ENCODE measurements around the gene PHACTR1. TPM values are rescaled to one million over a fixed set of nuclear protein-coding genes. Genes with fewer than 3 reads are reported as not detected.

PHACTR1 gene
- total RNA-seq, 1 donor from 2014 or later, result 8.5 TPM

- peaks cover 5% of the 10 kb centered on the region for H3K4me1 Mint-ChIP-seq (ENCODE audit: low read depth, unreplicated experiment)
- TF ChIP-seq CTCF (IDR thresholded peaks at IDR 0.05; ENCODE audit: insufficient read depth, low read depth, low read length) (no peak), EZH2 (IDR thresholded peaks at IDR 0.05; ENCODE audit: insufficient read depth, low read length) (no peak)
- H3K9me3 Mint-ChIP-seq (ENCODE audit: unreplicated experiment), result no peaks in the 10 kb centered on the region
- no peak overlapping the region for H3K4me2 ChIP-seq (ENCODE audit: low read length)
- FAIRE-seq (no peak), DNase-seq (ENCODE audit: low read depth) (no peak)
- no peak overlapping the region for H3K27ac ChIP-seq (ENCODE audit: low read depth, low read length)
- no peak overlapping the region for H3K9ac ChIP-seq (ENCODE audit: low read length)
- no peak overlapping the region for H3K4me3 ChIP-seq (ENCODE audit: insufficient read depth, low read depth, low read length)
- no peaks in the 10 kb centered on the region for H4K20me1 ChIP-seq (ENCODE audit: insufficient read depth, low read length)
- no peaks in the 10 kb centered on the region for H3K36me3 Mint-ChIP-seq (ENCODE audit: low read depth, unreplicated experiment)
- no peaks in the 10 kb centered on the region for H3K27me3 ChIP-seq (ENCODE audit: insufficient read depth, low read length)
- H3K4me3 Mint-ChIP-seq (ENCODE audit: unreplicated experiment), result no peak overlapping the region
- H3K36me3 ChIP-seq (ENCODE audit: insufficient read depth, low read length), result no peaks in the 10 kb centered on the region
- no peak overlapping the region for H2AFZ ChIP-seq (ENCODE audit: low read depth, low read length)
- peaks cover 3% of the 10 kb centered on the region for H3K27me3 Mint-ChIP-seq (ENCODE audit: low read depth, unreplicated experiment)
- no peaks in the 10 kb centered on the region for H3K9me3 ChIP-seq (ENCODE audit: insufficient read depth, low read depth, low read length)
- no peaks in the 10 kb centered on the region for H3K79me2 ChIP-seq (ENCODE audit: insufficient read depth, low read length)
- H3K4me1 ChIP-seq (ENCODE audit: insufficient read depth, low read length), result no peaks in the 10 kb centered on the region
- no peak overlapping the region for H3K27ac Mint-ChIP-seq (ENCODE audit: unreplicated experiment)
Measured at GRCh38 chr6:12800120-12800519, 83.6 kb downstream of the PHACTR1 start.

- Histone ChIP-seq H3K4me2 (ENCODE audit: low read length) (no peak overlapping the region), H3K9ac (ENCODE audit: low read length) (no peak overlapping the region), H3K4me3 (ENCODE audit: insufficient read depth, low read depth, low read length) (no peak overlapping the region), H3K36me3 (ENCODE audit: insufficient read depth, low read length) (no peaks in the 10 kb centered on the region), H3K9me3 (ENCODE audit: insufficient read depth, low read depth, low read length) (no peaks in the 10 kb centered on the region), H2AFZ (ENCODE audit: low read depth, low read length) (no peak overlapping the region), H3K79me2 (ENCODE audit: insufficient read depth, low read length) (no peaks in the 10 kb centered on the region), H3K27ac (ENCODE audit: low read depth, low read length) (no peak overlapping the region), H3K4me1 (ENCODE audit: insufficient read depth, low read length) (no peaks in the 10 kb centered on the region), H4K20me1 (ENCODE audit: insufficient read depth, low read length) (no peaks in the 10 kb centered on the region), H3K27me3 (ENCODE audit: insufficient read depth, low read length) (no peaks in the 10 kb centered on the region)
- H3K36me3 Mint-ChIP-seq (ENCODE audit: low read depth, unreplicated experiment), result no peaks in the 10 kb centered on the region
- TF ChIP-seq EZH2 (IDR thresholded peaks at IDR 0.05; ENCODE audit: insufficient read depth, low read length), result no peak
- no peak for TF ChIP-seq CTCF (IDR thresholded peaks at IDR 0.05; ENCODE audit: insufficient read depth, low read depth, low read length)
- no peaks in the 10 kb centered on the region for H3K9me3 Mint-ChIP-seq (ENCODE audit: unreplicated experiment)
- H3K27me3 Mint-ChIP-seq (ENCODE audit: low read depth, unreplicated experiment), result peaks cover 3% of the 10 kb centered on the region
- H3K4me3 Mint-ChIP-seq (ENCODE audit: unreplicated experiment), result no peak overlapping the region
- no peak for FAIRE-seq
- peaks cover 8% of the 10 kb centered on the region for H3K4me1 Mint-ChIP-seq (ENCODE audit: low read depth, unreplicated experiment)
- peak; percentile 67 for DNase-seq (ENCODE audit: low read depth)
- H3K27ac Mint-ChIP-seq (ENCODE audit: unreplicated experiment), result no peak overlapping the region
Measured at GRCh38 chr6:12801141-12801540, 84.6 kb downstream of the PHACTR1 start.

GRCh38 chr6:12802440-12802839, 85.9 kb downstream of the PHACTR1 start:
- Histone ChIP-seq H3K36me3 (ENCODE audit: insufficient read depth, low read length) (no peaks in the 10 kb centered on the region), H3K4me3 (ENCODE audit: insufficient read depth, low read depth, low read length) (no peak overlapping the region), H3K27ac (ENCODE audit: low read depth, low read length) (no peak overlapping the region), H3K79me2 (ENCODE audit: insufficient read depth, low read length) (no peaks in the 10 kb centered on the region), H3K27me3 (ENCODE audit: insufficient read depth, low read length) (no peaks in the 10 kb centered on the region), H3K4me1 (ENCODE audit: insufficient read depth, low read length) (no peaks in the 10 kb centered on the region), H3K4me2 (ENCODE audit: low read length) (no peak overlapping the region), H4K20me1 (ENCODE audit: insufficient read depth, low read length) (no peaks in the 10 kb centered on the region), H2AFZ (ENCODE audit: low read depth, low read length) (no peak overlapping the region), H3K9ac (ENCODE audit: low read length) (no peak overlapping the region), H3K9me3 (ENCODE audit: insufficient read depth, low read depth, low read length) (no peaks in the 10 kb centered on the region)
- Mint-ChIP-seq H3K9me3 (ENCODE audit: unreplicated experiment) (no peaks in the 10 kb centered on the region), H3K4me3 (ENCODE audit: unreplicated experiment) (no peak overlapping the region), H3K4me1 (ENCODE audit: low read depth, unreplicated experiment) (peaks cover 8% of the 10 kb centered on the region), H3K36me3 (ENCODE audit: low read depth, unreplicated experiment) (no peaks in the 10 kb centered on the region), H3K27me3 (ENCODE audit: low read depth, unreplicated experiment) (peaks cover 3% of the 10 kb centered on the region), H3K27ac (ENCODE audit: unreplicated experiment) (no peak overlapping the region)
- DNase-seq (ENCODE audit: low read depth) (no peak), FAIRE-seq (no peak)
- TF ChIP-seq CTCF (IDR thresholded peaks at IDR 0.05; ENCODE audit: insufficient read depth, low read depth, low read length) (no peak), EZH2 (IDR thresholded peaks at IDR 0.05; ENCODE audit: insufficient read depth, low read length) (no peak)

Measured in astrocyte (in vitro differentiated cells and primary cell).